Loucy (cell line): ENCODE measurements around the gene NIP7.

Experiments used
- CTCF ChIP-seq: fragments of 200-600 bp; sonication (generic); conservative IDR thresholded peaks from 2 replicates; pipeline ENCODE4 v1.5.1; 2014; ENCODE audit warnings: mild to moderate bottlenecking, antibody characterized with exemption, low read length
- EZH2phosphoT487 ChIP-seq: fragments of 200-600 bp; IDR thresholded peaks from 2 replicates; pipeline ENCODE4 v1.6.1; 2018; ENCODE audit warnings: antibody characterized with exemption, mild to moderate bottlenecking, moderate library complexity, borderline replicate concordance

- TF ChIP-seq CTCF: no peak
- no peak for TF ChIP-seq EZH2phosphoT487
These were observed 20.2 kb upstream of the NIP7 start for GRCh38 chr16:69319381-69319780.
